ENCODE results near the gene UGT1A8.

- TF ChIP-seq YY1 (IDR thresholded peaks at IDR 0.05; ENCODE audit: insufficient read depth, insufficient read length) (no peak), ZNF274 (IDR thresholded peaks at IDR 0.05; ENCODE audit: low read depth, low read length) (no peak), SUZ12 (IDR thresholded peaks at IDR 0.05; ENCODE audit: extremely low read depth, insufficient read depth, insufficient read length) (no peak)
These were observed 54.1 kb downstream of the UGT1A8 start, which contains the start of gene UGT1A9 for GRCh38 chr2:233671290-233672161.

All from NT2/D1 (cell line).